ENCODE data around the gene FUT9.

The FUT9 gene

DNA sequence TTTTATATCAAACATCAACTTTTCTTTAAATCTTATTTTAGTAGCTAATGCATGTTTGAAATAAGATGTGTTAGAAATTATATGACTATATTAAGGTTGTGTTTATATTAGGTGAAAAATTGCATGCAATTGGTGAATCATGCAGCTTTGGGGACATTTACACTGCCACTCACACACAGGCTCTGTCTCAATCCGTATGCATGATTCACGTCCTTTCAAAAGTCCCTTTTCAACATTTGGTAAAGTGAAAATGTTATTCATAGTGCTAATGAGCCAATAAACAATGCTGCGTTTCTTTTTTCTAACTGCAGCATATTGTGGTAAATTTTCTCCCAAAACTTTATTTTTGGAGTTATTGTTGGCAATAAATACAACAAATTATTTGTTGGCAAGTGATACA, 198.0 kb downstream of the FUT9 start:
- H3K27ac ChIP-seq = no peak overlapping the region
- TF ChIP-seq ZFX (IDR thresholded peaks at IDR 0.05; ENCODE audit: borderline replicate concordance) = no peak
- TF ChIP-seq, protein P1, sequence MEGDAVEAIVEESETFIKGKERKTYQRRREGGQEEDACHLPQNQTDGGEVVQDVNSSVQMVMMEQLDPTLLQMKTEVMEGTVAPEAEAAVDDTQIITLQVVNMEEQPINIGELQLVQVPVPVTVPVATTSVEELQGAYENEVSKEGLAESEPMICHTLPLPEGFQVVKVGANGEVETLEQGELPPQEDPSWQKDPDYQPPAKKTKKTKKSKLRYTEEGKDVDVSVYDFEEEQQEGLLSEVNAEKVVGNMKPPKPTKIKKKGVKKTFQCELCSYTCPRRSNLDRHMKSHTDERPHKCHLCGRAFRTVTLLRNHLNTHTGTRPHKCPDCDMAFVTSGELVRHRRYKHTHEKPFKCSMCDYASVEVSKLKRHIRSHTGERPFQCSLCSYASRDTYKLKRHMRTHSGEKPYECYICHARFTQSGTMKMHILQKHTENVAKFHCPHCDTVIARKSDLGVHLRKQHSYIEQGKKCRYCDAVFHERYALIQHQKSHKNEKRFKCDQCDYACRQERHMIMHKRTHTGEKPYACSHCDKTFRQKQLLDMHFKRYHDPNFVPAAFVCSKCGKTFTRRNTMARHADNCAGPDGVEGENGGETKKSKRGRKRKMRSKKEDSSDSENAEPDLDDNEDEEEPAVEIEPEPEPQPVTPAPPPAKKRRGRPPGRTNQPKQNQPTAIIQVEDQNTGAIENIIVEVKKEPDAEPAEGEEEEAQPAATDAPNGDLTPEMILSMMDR (IDR thresholded peaks at IDR 0.05) = no peak

DNA sequence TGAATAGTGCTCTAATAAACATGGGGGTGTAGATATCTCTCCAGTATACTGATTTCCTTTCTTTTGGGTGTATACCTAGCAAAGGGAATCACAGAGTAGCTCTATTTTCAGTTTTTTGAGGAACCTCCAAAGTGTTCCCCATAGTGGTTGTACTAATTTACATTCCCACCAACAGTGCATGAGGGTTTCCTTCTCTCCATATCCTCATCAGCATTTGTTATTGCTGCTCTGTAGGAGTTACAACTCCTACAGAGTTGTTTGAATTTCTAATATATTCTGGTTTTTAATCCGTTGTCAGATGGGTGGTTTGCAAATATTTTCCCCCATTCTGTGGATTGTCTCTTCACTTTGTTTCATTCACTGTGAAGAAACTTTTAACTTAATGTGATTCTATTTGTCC, 207.9 kb downstream of the FUT9 start:
- no peak overlapping the region for H3K27ac ChIP-seq
- TF ChIP-seq, protein P1 (IDR thresholded peaks at IDR 0.05) = no peak
- TF ChIP-seq ZFX (IDR thresholded peaks at IDR 0.05; ENCODE audit: borderline replicate concordance) = no peak

DNA sequence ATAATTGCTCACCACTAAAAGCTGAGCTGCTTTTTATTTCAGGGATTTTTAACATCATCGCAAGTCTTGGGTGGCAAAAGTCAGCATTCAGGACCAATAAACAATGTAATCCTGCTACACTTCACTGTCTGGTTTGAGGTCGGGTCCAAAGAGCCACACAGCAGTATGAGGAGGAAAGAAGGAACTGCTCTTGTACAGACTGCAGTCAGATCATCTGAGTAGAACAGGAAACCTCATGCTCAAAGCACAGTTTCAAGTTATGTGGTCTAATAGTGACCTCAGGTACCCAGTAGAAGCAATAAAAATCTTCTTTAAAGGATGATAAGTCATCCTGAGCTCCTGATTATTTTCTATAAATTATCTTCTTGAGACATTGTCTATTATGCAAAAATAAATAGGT, 211.4 kb downstream of the FUT9 start:
- no peak overlapping the region for H3K27ac ChIP-seq
- TF ChIP-seq, protein P1 (IDR thresholded peaks at IDR 0.05) = no peak
- no peak for TF ChIP-seq ZFX (IDR thresholded peaks at IDR 0.05; ENCODE audit: borderline replicate concordance)

DNA sequence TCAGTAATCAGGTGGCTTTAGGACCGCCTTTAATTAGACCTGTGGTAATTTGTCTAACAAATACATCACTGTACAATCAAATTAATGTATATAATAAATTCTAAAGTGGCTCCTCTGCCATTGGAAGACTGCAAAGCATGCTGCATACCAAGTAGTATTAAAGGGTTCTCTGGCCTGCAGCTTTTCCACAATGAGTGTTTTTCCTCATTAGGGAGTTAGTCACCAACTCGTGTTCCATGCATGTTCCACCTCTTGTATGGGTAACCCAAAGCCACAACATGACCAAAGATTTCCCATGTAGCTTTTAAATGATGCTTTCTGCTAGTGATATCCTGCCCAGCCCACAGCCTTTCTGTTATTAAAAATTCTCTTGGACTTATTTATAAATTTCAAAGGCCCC, 218.7 kb downstream of the FUT9 start:
- TF ChIP-seq, protein P1 (IDR thresholded peaks at IDR 0.05) = no peak
- no peak for TF ChIP-seq ZFX (IDR thresholded peaks at IDR 0.05; ENCODE audit: borderline replicate concordance)
- H3K27ac ChIP-seq = no peak overlapping the region

DNA sequence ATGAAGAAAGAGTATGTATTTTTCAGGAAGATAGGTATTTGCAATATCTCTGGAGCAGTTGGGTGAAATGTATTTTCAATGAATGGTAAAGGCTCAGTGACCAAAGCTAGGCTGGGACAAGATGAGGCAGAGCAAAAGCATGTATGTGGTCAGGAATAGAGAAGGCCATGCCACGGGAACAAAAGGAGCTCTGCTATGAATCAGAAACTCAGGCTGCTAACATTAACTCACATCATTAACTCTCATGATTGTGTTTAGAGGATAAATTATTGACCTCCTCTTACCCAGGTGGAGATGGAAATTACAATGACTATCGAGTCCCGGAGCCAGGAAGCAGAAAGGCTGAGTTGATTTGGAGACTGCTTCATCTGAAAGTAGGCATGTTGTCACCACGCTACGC, 220.2 kb downstream of the FUT9 start:
- TF ChIP-seq, protein P1 (IDR thresholded peaks at IDR 0.05) = no peak
- TF ChIP-seq ZFX (IDR thresholded peaks at IDR 0.05; ENCODE audit: borderline replicate concordance) = no peak

DNA sequence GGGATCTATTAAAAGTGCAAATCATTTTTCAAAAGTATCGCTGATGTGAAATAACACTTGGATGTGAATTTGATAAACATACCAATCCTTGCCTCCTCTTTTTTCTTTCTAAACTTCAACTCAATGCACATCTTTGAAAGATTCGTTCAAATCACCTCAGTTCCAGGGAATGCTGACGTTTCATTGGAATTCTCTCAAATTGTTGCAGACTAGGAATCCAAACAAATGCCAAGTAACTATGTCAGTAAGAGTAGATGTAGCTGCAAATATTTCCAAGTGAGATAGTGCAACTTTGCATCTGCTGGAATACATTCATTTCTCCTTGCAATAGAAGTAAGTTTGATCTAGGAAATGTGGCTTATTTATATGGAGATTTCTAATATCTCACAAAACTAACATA, 220.7 kb downstream of the FUT9 start:
- TF ChIP-seq, protein P1 (IDR thresholded peaks at IDR 0.05) = no peak
- no peak for TF ChIP-seq ZFX (IDR thresholded peaks at IDR 0.05; ENCODE audit: borderline replicate concordance)
- no peak overlapping the region for H3K27ac ChIP-seq

More for the DNA sequence above, 220.2 kb downstream of the FUT9 start:
- H3K27ac ChIP-seq = no peak overlapping the region

DNA sequence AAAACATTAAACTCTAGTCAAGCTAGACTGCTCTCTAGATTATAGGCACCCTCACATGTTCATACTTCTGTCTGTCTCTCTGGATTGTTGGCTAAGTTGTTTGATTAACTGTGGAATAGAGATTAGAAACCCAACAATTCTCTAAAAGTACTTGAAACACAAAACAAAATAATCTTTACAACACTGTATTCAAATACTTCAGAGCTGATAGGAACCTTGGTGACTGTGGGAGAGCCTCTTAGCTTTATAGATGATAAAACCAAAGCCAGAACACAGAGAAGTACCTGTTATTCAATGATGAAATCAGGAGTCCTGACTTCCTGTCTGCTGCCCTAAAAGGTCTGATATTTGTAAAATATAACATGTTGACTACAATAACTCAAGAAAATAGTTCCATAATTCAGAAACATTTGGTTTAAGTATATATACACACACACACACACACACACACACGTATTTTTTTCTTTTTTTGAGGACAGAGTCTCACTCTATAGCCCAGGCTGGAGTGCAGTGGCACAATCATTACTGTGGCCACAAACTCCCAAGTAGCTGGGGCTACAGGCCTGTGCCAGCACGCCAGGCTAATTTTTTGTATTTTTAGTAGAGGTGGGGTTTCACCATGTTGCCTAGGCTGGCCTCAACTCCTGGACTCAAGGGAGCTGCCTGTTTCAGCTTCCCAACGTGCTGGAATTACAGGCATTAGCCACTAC, 222.0 kb downstream of the FUT9 start:
- no peak overlapping the region for H3K27ac ChIP-seq
- no peak for TF ChIP-seq ZFX (IDR thresholded peaks at IDR 0.05; ENCODE audit: borderline replicate concordance)
- TF ChIP-seq, protein P1 (IDR thresholded peaks at IDR 0.05) = no peak
